ENCODE data around the gene BBS4.

BBS4 gene

GRCh38 chr15:72766780-72767179, 80.8 kb downstream of the BBS4 start:
- Histone ChIP-seq H3K9me3 (ENCODE audit: control insufficient read depth in 1 of 2, low read length in 2 of 2) (peaks cover 0 to 10% of the 10 kb centered on the region in 2 donors), H3K27me3 (ENCODE audit: low read depth, low read length) (no peaks in the 10 kb centered on the region), H3K4me3 (ENCODE audit: low read depth in 1 of 2, low read length in 2 of 2) (no peak overlapping the region), H3K27ac (ENCODE audit: low read length) (no peak overlapping the region), H3K36me3 (ENCODE audit: control insufficient read depth in 1 of 2, insufficient read depth in 2 of 2, low read length in 2 of 2) (peaks cover 21 to 52% of the 10 kb centered on the region in 2 donors), H3K4me1 (ENCODE audit: control insufficient read depth in 1 of 2, insufficient read depth in 2 of 2, low read length in 2 of 2) (no peaks in the 10 kb centered on the region)

DNA sequence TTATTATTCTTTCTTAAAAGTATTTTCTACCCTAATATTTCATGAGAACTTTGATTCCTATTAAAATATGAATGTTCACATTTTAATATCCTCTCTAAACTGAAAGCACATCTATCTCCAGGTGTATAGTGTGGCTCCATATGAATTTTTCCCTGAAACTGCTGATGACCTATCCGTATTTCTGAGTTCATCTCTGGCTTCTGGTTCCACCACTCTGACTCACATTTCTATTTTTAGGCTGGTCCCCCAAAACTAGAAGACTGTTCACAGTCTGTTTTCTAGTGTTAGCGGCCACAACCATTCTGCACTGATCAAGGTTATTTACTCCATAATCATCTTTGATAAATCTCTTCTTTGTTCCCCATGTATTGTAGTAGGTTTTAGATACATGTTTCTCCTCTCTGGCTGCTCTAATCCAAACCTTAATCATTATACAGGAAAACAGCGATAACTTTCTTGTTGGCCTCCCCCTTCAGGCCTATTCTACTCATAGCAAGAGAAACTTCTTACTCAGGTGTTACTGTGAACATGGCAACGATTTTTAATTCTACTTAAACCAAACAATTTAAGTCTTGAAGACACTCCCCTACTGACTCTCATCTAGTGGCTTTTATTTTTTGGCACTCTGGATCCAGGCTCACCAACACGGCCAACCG, 84.8 kb downstream of the BBS4 start:
- H3K27ac ChIP-seq (ENCODE audit: low read length), result no peak overlapping the region
- H3K9me3 ChIP-seq (ENCODE audit: control insufficient read depth in 1 of 2, low read length in 2 of 2), result peaks cover 0 to 10% of the 10 kb centered on the region in 2 donors
- H3K36me3 ChIP-seq (ENCODE audit: control insufficient read depth in 1 of 2, insufficient read depth in 2 of 2, low read length in 2 of 2), result peaks cover 27 to 74% of the 10 kb centered on the region in 2 donors
- no peaks in the 10 kb centered on the region for H3K27me3 ChIP-seq (ENCODE audit: low read depth, low read length)
- no peaks in the 10 kb centered on the region for H3K4me1 ChIP-seq (ENCODE audit: control insufficient read depth in 1 of 2, insufficient read depth in 2 of 2, low read length in 2 of 2)
- no peak overlapping the region for H3K4me3 ChIP-seq (ENCODE audit: low read depth in 1 of 2, low read length in 2 of 2)

DNA sequence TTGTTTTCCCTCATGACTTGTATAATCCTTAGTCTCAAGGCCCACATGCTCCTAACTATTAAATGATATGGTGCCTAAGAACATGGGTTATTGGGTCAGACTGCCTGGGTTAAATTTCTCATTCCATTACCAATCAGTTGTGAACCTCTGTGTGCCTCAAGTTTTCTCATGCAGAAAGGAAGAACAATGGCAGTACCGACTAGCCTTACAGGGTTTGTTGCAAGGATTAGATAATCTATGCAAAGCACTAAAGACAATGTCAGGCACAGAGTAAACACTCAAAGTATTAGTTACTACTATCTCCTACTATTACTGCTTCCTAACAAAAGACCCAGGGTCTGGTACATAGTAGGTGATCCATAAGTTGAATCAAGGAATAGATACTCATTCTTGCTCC, 85.3 kb downstream of the BBS4 start:
- peaks cover 0 to 8% of the 10 kb centered on the region in 2 donors for H3K9me3 ChIP-seq (ENCODE audit: control insufficient read depth in 1 of 2, low read length in 2 of 2)
- H3K4me1 ChIP-seq (ENCODE audit: control insufficient read depth in 1 of 2, insufficient read depth in 2 of 2, low read length in 2 of 2), result no peaks in the 10 kb centered on the region
- no peak overlapping the region for H3K27ac ChIP-seq (ENCODE audit: low read length)
- no peak overlapping the region for H3K4me3 ChIP-seq (ENCODE audit: low read depth in 1 of 2, low read length in 2 of 2)
- H3K27me3 ChIP-seq (ENCODE audit: low read depth, low read length), result no peaks in the 10 kb centered on the region
- H3K36me3 ChIP-seq (ENCODE audit: control insufficient read depth in 1 of 2, insufficient read depth in 2 of 2, low read length in 2 of 2), result peaks cover 27 to 69% of the 10 kb centered on the region in 2 donors

- Histone ChIP-seq H3K9me3 (ENCODE audit: control insufficient read depth in 1 of 2, low read length in 2 of 2) (no peaks in the 10 kb centered on the region), H3K36me3 (ENCODE audit: control insufficient read depth in 1 of 2, insufficient read depth in 2 of 2, low read length in 2 of 2) (peaks cover 26 to 45% of the 10 kb centered on the region in 2 donors), H3K4me1 (ENCODE audit: control insufficient read depth in 1 of 2, insufficient read depth in 2 of 2, low read length in 2 of 2) (no peaks in the 10 kb centered on the region), H3K27me3 (ENCODE audit: low read depth, low read length) (no peaks in the 10 kb centered on the region), H3K27ac (ENCODE audit: low read length) (no peak overlapping the region), H3K4me3 (ENCODE audit: low read depth in 1 of 2, low read length in 2 of 2) (no peak overlapping the region)
Observed at GRCh38 chr15:72774696-72775383, 88.8 kb downstream of the BBS4 start.

DNA sequence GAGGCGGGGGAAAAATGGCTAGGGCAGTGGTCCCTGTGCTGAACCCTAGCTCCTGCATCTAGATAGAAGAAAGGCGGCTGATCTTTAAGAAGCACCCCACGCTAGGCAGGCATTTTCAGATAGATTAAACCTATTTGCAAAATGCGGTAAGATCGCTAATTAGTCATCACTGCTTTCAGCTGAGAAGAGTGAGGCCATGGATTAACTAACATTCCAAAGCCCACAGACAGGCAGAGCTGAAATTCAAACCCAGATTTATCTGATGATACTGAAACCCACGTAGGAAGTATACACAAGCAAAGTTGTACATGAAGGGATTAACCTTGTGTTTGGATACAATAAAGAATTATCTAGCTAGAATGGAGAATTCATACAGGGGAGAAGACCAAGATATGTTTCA, 92.8 kb downstream of the BBS4 start:
- Histone ChIP-seq H3K36me3 (ENCODE audit: control insufficient read depth in 1 of 2, insufficient read depth in 2 of 2, low read length in 2 of 2) (peaks cover 20 to 27% of the 10 kb centered on the region in 2 donors), H3K4me3 (ENCODE audit: low read depth in 1 of 2, low read length in 2 of 2) (no peak overlapping the region), H3K27ac (ENCODE audit: low read length) (no peak overlapping the region), H3K4me1 (ENCODE audit: control insufficient read depth in 1 of 2, insufficient read depth in 2 of 2, low read length in 2 of 2) (peaks cover 6 to 16% of the 10 kb centered on the region in 2 donors), H3K27me3 (ENCODE audit: low read depth, low read length) (no peaks in the 10 kb centered on the region), H3K9me3 (ENCODE audit: control insufficient read depth in 1 of 2, low read length in 2 of 2) (no peaks in the 10 kb centered on the region)

- Histone ChIP-seq H3K9me3 (ENCODE audit: control insufficient read depth in 1 of 2, low read length in 2 of 2) (no peaks in the 10 kb centered on the region), H3K27ac (ENCODE audit: low read length) (no peak overlapping the region), H3K27me3 (ENCODE audit: low read depth, low read length) (no peaks in the 10 kb centered on the region), H3K4me1 (ENCODE audit: control insufficient read depth in 1 of 2, insufficient read depth in 2 of 2, low read length in 2 of 2) (peaks cover 12 to 22% of the 10 kb centered on the region in 2 donors), H3K36me3 (ENCODE audit: control insufficient read depth in 1 of 2, insufficient read depth in 2 of 2, low read length in 2 of 2) (peaks cover 13 to 19% of the 10 kb centered on the region in 2 donors), H3K4me3 (ENCODE audit: low read depth in 1 of 2, low read length in 2 of 2) (no peak overlapping the region)
Observed at GRCh38 chr15:72781631-72782030, 95.6 kb downstream of the BBS4 start.

- Histone ChIP-seq H3K27ac (ENCODE audit: low read length) (peak overlapping the region; percentile 97), H3K27me3 (ENCODE audit: low read depth, low read length) (no peaks in the 10 kb centered on the region), H3K36me3 (ENCODE audit: control insufficient read depth in 1 of 2, insufficient read depth in 2 of 2, low read length in 2 of 2) (peaks cover 13 to 19% of the 10 kb centered on the region in 2 donors), H3K9me3 (ENCODE audit: control insufficient read depth in 1 of 2, low read length in 2 of 2) (no peaks in the 10 kb centered on the region), H3K4me1 (ENCODE audit: control insufficient read depth in 1 of 2, insufficient read depth in 2 of 2, low read length in 2 of 2) (peaks cover 12 to 22% of the 10 kb centered on the region in 2 donors), H3K4me3 (ENCODE audit: low read depth in 1 of 2, low read length in 2 of 2) (peak overlapping the region; percentile 90 to 91)
Observed at GRCh38 chr15:72782274-72783003, 96.4 kb downstream of the BBS4 start.

DNA sequence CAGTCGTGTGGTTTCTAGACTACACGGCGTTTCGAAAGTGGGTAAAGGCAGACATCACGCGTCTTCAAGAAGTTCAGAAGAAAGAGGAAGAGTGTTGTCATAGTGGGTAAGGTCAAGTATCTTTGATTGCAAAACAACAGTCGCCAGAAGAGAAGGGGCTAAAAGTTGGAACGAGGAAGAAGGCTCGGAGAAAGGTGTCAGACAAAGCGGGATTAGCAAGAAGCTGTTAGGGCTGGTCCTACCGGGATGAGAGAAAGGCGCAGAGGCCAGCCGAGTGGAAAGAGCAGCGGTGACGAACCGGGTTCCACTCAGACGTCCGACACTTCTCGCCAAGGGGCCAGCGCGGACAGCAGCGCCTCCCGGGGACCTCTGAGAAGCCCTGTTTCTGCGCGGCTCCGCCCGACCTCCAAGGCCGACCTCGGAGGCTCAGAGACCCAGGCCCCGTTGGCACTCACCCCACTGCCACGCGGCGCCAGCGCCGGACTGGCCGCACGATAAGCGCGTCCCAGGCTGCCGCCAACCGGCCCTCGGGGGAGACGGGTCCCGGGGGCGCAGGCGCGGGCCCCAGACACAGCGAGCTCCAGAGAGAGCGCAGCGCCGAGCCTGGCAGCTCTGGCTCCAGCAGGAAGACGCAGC, 97.1 kb downstream of the BBS4 start:
- no peaks in the 10 kb centered on the region for H3K9me3 ChIP-seq (ENCODE audit: control insufficient read depth in 1 of 2, low read length in 2 of 2)
- H3K36me3 ChIP-seq (ENCODE audit: control insufficient read depth in 1 of 2, insufficient read depth in 2 of 2, low read length in 2 of 2), result peaks cover 13 to 19% of the 10 kb centered on the region in 2 donors
- H3K4me1 ChIP-seq (ENCODE audit: control insufficient read depth in 1 of 2, insufficient read depth in 2 of 2, low read length in 2 of 2), result peaks cover 12 to 22% of the 10 kb centered on the region in 2 donors
- H3K27ac ChIP-seq (ENCODE audit: low read length), result peak overlapping the region; percentile 97
- H3K4me3 ChIP-seq (ENCODE audit: low read depth in 1 of 2, low read length in 2 of 2), result peak overlapping the region; percentile 90 to 91
- no peaks in the 10 kb centered on the region for H3K27me3 ChIP-seq (ENCODE audit: low read depth, low read length)

DNA sequence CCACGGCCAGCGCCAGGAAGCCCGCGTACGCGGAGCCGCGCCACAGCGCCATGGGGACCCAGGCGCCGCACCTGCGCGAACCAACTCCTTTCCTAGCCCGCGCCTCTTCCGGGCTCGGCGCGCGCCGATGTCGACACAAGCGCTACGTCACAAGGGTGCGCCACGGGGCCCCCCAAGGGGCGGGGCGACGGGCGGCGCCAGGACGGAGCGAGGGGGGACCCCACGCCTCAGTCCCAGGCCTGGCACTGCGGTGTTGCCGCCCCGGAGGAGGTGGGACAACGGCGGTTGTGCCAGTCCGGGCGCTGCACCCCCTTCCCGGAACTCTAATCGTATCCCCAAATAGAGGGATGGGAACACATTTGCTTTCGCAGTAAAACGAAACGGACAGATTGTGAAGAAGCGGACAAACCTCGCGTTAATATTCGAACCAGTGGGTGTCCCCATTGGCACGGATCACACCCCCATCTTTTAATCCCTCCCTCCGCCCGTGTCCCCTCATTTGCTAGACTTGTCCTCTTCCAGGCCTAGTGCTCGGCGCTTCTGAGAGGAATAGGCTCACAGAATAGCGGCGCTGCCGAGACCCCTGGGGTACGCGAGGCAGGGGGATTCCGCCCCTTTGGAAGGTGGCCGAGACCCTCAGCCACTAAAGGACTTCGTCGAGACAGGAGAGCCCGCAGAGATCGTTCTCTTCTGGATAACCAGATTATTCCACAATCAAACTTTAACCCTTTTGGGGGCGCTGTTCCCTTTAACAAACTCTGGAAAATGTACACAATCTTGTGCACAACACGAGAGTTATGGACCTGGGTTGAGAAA, 97.8 kb downstream of the BBS4 start, which contains the start of gene ADPGK:
Gene ADPGK, minus strand, starts transcription at position 119 of the 816 bp plus-strand sequence. Its CDS starts 67 bp downstream, at position 52.
- Histone ChIP-seq H3K36me3 (ENCODE audit: control insufficient read depth in 1 of 2, insufficient read depth in 2 of 2, low read length in 2 of 2) (peaks cover 13 to 16% of the 10 kb centered on the region in 2 donors), H3K27me3 (ENCODE audit: low read depth, low read length) (no peaks in the 10 kb centered on the region), H3K9me3 (ENCODE audit: control insufficient read depth in 1 of 2, low read length in 2 of 2) (no peaks in the 10 kb centered on the region), H3K4me1 (ENCODE audit: control insufficient read depth in 1 of 2, insufficient read depth in 2 of 2, low read length in 2 of 2) (peaks cover 12 to 22% of the 10 kb centered on the region in 2 donors), H3K4me3 (ENCODE audit: low read depth in 1 of 2, low read length in 2 of 2) (peak within 1 kb of the TSS; percentile 90 to 91), H3K27ac (ENCODE audit: low read length) (peak within 1 kb of the TSS; percentile 97)

DNA sequence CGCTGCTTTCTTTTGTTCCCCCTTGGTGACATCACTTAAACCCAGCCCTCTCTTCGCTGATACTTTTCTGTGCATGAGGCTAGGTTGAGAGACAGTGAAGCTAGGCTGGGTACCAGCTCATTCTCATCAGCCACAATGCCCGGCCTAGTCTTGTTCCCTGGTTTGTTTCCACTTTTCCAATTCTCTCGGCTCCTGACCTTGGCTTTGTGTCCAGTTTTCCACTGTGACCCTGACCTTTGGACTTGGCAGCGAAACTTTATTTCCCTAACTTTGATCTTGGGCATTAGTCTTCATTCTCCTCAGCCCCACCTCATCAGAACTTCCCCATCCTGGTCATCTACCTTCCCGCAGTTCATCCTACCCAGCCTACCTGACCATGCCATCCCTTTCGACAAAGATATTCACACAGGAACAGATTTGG, 98.5 kb downstream of the BBS4 start:
- Histone ChIP-seq H3K4me3 (ENCODE audit: low read depth in 1 of 2, low read length in 2 of 2) (peak overlapping the region; percentile 90 to 91), H3K36me3 (ENCODE audit: control insufficient read depth in 1 of 2, insufficient read depth in 2 of 2, low read length in 2 of 2) (peaks cover 12 to 13% of the 10 kb centered on the region in 2 donors), H3K9me3 (ENCODE audit: control insufficient read depth in 1 of 2, low read length in 2 of 2) (no peaks in the 10 kb centered on the region), H3K27me3 (ENCODE audit: low read depth, low read length) (no peaks in the 10 kb centered on the region), H3K4me1 (ENCODE audit: control insufficient read depth in 1 of 2, insufficient read depth in 2 of 2, low read length in 2 of 2) (peaks cover 12 to 22% of the 10 kb centered on the region in 2 donors), H3K27ac (ENCODE audit: low read length) (peak overlapping the region; percentile 97)

Data from muscle layer of duodenum (tissue), 2 donors.